ENCODE measurements around the gene CCIN.
"Not testable (repeated sequence)": the region's sequence is repeated elsewhere in the genome, so short reads cannot be mapped to it uniquely, and the experiment has no call there.

The CCIN gene

GRCh38 chr9:36169166-36169565 is at the start of gene CCIN:
CCIN (plus strand) TSS chr9:36169388; CDS start chr9:36169503, 115 bp downstream.
- no peak for DNase-seq (ENCODE audit: low read depth in 2 of 2)

GRCh38 chr9:36119476-36119875 is 49.7 kb upstream of the CCIN start:
- DNase-seq (ENCODE audit: low read depth in 2 of 2), result no peak

GRCh38 chr9:36120705-36121104 is 48.5 kb upstream of the CCIN start:
- no peak for DNase-seq (ENCODE audit: low read depth in 2 of 2)

GRCh38 chr9:36121971-36122370 is 47.2 kb upstream of the CCIN start:
- DNase-seq (ENCODE audit: low read depth in 2 of 2), result no peak

- no peak for DNase-seq (ENCODE audit: low read depth in 2 of 2)
Measured at GRCh38 chr9:36123515-36123914, 45.7 kb upstream of the CCIN start.

GRCh38 chr9:36125062-36125855 is 43.9 kb upstream of the CCIN start:
- no peak for DNase-seq (ENCODE audit: low read depth in 2 of 2)

GRCh38 chr9:36126016-36126730 is 43.0 kb upstream of the CCIN start:
- no peak for DNase-seq (ENCODE audit: low read depth in 2 of 2)

GRCh38 chr9:36127652-36128244 is 41.4 kb upstream of the CCIN start:
- no peak for DNase-seq (ENCODE audit: low read depth in 2 of 2)

- DNase-seq (ENCODE audit: low read depth in 2 of 2), result no peak
Measured at GRCh38 chr9:36128349-36128748, 40.8 kb upstream of the CCIN start.

GRCh38 chr9:36129139-36129538 is 40.0 kb upstream of the CCIN start:
- DNase-seq (ENCODE audit: low read depth in 2 of 2), result no peak

GRCh38 chr9:36131666-36132065 is 37.5 kb upstream of the CCIN start:
- DNase-seq (ENCODE audit: low read depth in 2 of 2), result not testable (repeated sequence)

- DNase-seq (ENCODE audit: low read depth in 2 of 2), result no peak
Measured at GRCh38 chr9:36132086-36132485, 37.1 kb upstream of the CCIN start.

GRCh38 chr9:36134761-36135505 is 34.3 kb upstream of the CCIN start:
- DNase-seq (ENCODE audit: low read depth in 2 of 2), result no peak

- no peak for DNase-seq (ENCODE audit: low read depth in 2 of 2)
Measured at GRCh38 chr9:36135741-36136271, 33.4 kb upstream of the CCIN start.

- peak; percentile 43 to 64 for DNase-seq (ENCODE audit: low read depth in 2 of 2)
Measured at GRCh38 chr9:36136272-36136893, 32.8 kb upstream of the CCIN start, which contains the start of gene GLIPR2. GLIPR2 (plus strand) TSS chr9:36136733; CDS start chr9:36136779, 46 bp downstream.

- DNase-seq (ENCODE audit: low read depth in 2 of 2), result no peak
Measured at GRCh38 chr9:36136894-36137391, 32.2 kb upstream of the CCIN start.

GRCh38 chr9:36137392-36138004 is 31.7 kb upstream of the CCIN start:
- DNase-seq (ENCODE audit: low read depth in 2 of 2), result no peak

- DNase-seq (ENCODE audit: low read depth in 2 of 2), result no peak
Measured at GRCh38 chr9:36138496-36138895, 30.7 kb upstream of the CCIN start.

GRCh38 chr9:36138901-36139300 is 30.3 kb upstream of the CCIN start:
- DNase-seq (ENCODE audit: low read depth in 2 of 2), result no peak
